HepG2 (cell line): ENCODE results near the gene SLC4A2. TPM values are rescaled to one million over a fixed set of nuclear protein-coding genes. Genes with fewer than 3 reads are reported as not detected.

ENCODE experiments used
- ATAC-seq: fragments of 200-7000 bp; cut with Tn5 transposase; 3 replicates; pipeline ENCODE4 v1.9.1; 2020; ENCODE audit warnings: mild to moderate bottlenecking, moderate library complexity
- BruUV-seq: library from RNA; stranded (reverse); fragments of 400-500 nt; replicated peaks from 2 replicates; lab custom pipeline; 2021; lab: Mats Ljungman, UMichigan
- CTCF ChIA-PET: fragments of 300-600 bp; formaldehyde crosslinking; extraction: SDS; loops from one replicate; lab custom pipeline; 2021; ENCODE audit warnings: low total read pairs, inconsistent platforms, low intra/inter-chr PET ratio; lab: Yijun Ruan, JAX
- POLR2A ChIA-PET: fragments of 350-600 bp; sonication (Branson Sonifier 250); formaldehyde crosslinking; loops from one replicate; lab custom pipeline; 2020; ENCODE audit warnings: antibody characterized with exemption, inconsistent platforms; lab: Yijun Ruan, JAX
- DNase-seq: peaks from one replicate; pipeline ENCODE4 v3.0.0-alpha.2; 2015; ENCODE audit warnings: low spot score
- FAIRE-seq: peaks from 3 replicates; lab custom pipeline; 2011; peaks lifted over from hg19 to GRCh38; lab: Jason Lieb, UNC
- H2AFZ ChIP-seq: one replicate; pipeline ENCODE4 v1.6.1; 2011; ENCODE audit warnings: low read length, inconsistent platforms
- H3K27ac ChIP-seq: fragments of 300-600 bp; 3 replicates; pipeline ENCODE4 v1.8.0; 2011; ENCODE audit warnings: mixed run types, mild to moderate bottlenecking, mixed read lengths, low read length, inconsistent platforms; ENCODE audit not compliant: insufficient read depth; ENCODE audit errors: extremely low read length
- H3K27me3 ChIP-seq, 2 experiments: fragments of 200-600 bp in 1 of 2; 2 replicates in 1 of 2; 3 replicates in 1 of 2; pipeline versions ENCODE4 v1.6.0 to v1.8.0; 2011; ENCODE audit warnings: low read length in 2 of 2, mild to moderate bottlenecking in 2 of 2, moderate library complexity in 2 of 2, inconsistent platforms in 1 of 2; ENCODE audit not compliant: insufficient read depth in 2 of 2, control insufficient read depth in 1 of 2
- H3K36me3 ChIP-seq, 2 experiments: fragments of 200-600 bp in 1 of 2; replicated peaks in 1 of 2; 2 replicates in 1 of 2; 3 replicates in 1 of 2; pipeline versions ENCODE4 v1.5.1 to v1.8.0; 2011; ENCODE audit warnings: low read length in 2 of 2, inconsistent platforms in 1 of 2; ENCODE audit not compliant: insufficient read depth in 2 of 2, control insufficient read depth in 1 of 2
- H3K4me1 ChIP-seq: 2 replicates; pipeline ENCODE4 v1.5.1; 2012; ENCODE audit warnings: low read length, inconsistent platforms; ENCODE audit not compliant: insufficient read depth
- H3K4me2 ChIP-seq: 2 replicates; pipeline ENCODE4 v1.6.0; 2011; ENCODE audit warnings: low read depth, low read length, inconsistent platforms
- H3K4me3 ChIP-seq, 3 experiments: fragments of 200-600 bp in 1 of 3; sonication (generic), shearing (Covaris generic) in 1 of 3; replicated peaks in 1 of 3; 2 replicates each; pipeline ENCODE4 v1.5.1; 2011 to 2016; ENCODE audit warnings: low read length in 3 of 3, inconsistent platforms in 2 of 3, low read depth in 2 of 3, mild to moderate bottlenecking in 2 of 3, control low read depth in 1 of 3, mixed read lengths in 1 of 3; ENCODE audit not compliant: insufficient read depth in 1 of 3
- H3K79me2 ChIP-seq: one replicate; pipeline ENCODE4 v1.6.1; 2011; ENCODE audit warnings: low read length, inconsistent platforms; ENCODE audit not compliant: insufficient read depth
- H3K9ac ChIP-seq: 2 replicates; pipeline ENCODE4 v1.6.0; 2011; ENCODE audit warnings: mild to moderate bottlenecking, low read depth, low read length, inconsistent platforms; ENCODE audit not compliant: insufficient read depth
- H3K9me3 ChIP-seq: 2 replicates; pipeline ENCODE4 v1.5.1; 2012; ENCODE audit warnings: mild to moderate bottlenecking, low read length
- H4K20me1 ChIP-seq: 2 replicates; pipeline ENCODE4 v1.6.0; 2011; ENCODE audit warnings: inconsistent platforms, mild to moderate bottlenecking, low read length, moderate library complexity; ENCODE audit not compliant: insufficient read depth
- ISX ChIP-seq: sonication (generic); formaldehyde crosslinking; conservative IDR thresholded peaks from 2 replicates; pipeline ENCODE4 v1.5.0; 2020; ENCODE audit warnings: missing genetic modification reagents
- JUN ChIP-seq: sonication (generic); formaldehyde crosslinking; IDR thresholded peaks from 2 replicates; pipeline ENCODE4 v1.4.0; 2020; ENCODE audit warnings: mild to moderate bottlenecking, missing genetic modification reagents
- LCORL ChIP-seq, 2 experiments: fragments of 450-650 bp in 1 of 2; sonication (generic) in 1 of 2; formaldehyde crosslinking in 1 of 2; IDR thresholded peaks; 2 replicates each; pipeline versions ENCODE4 v1.5.0 to v1.6.1; 2017 to 2020; ENCODE audit warnings: antibody characterized with exemption in 1 of 2, missing genetic modification reagents in 1 of 2
- SRY ChIP-seq: sonication (generic); formaldehyde crosslinking; IDR thresholded peaks from 2 replicates; pipeline ENCODE4 v1.8.0; 2022; ENCODE audit warnings: mild to moderate bottlenecking, missing genetic modification reagents
- WGBS: methylation state at CpG from one replicate; pipeline ENCODE4 v1.1.6; 2017; ENCODE audit warnings: low lambda C conversion rate; 5-methylcytosine and 5-hydroxymethylcytosine counted together
- in situ Hi-C: cut with HindIII; loops from 2 replicates; pipeline ENCODE4 v1.10.0; 2017; ENCODE audit warnings: low pct_unique_long_range_greater_than_20kb; ENCODE audit not compliant: extremely low pct_ligation_motif_present
- intact Hi-C: fragments of 100-400 bp; cut with micrococcal nuclease; formaldehyde crosslinking; loops from one replicate; pipeline ENCODE4 v1.10.0; 2022; ENCODE audit not compliant: unreplicated experiment
- polyA plus RNA-seq, 8 experiments: library from polyadenylated mRNA; depleted of rRNA in 3 of 8; stranded (reverse) in 7 of 8; unstranded in 1 of 8; fragments of >200 nt; fragmentation: Illumina TruSeq in 4 of 8; extraction: Trizol in 4 of 8; gene quantifications; 2 replicates each; pipeline versions ENCODE4 v1.2.1 to v1.2.3, GENCODE V29; 2011 to 2016; ENCODE audit warnings: low read depth in 4 of 8, missing spikeins in 1 of 8, mixed read lengths in 1 of 8; ENCODE audit not compliant: insufficient read depth in 1 of 8
- total RNA-seq, 5 experiments: library from RNA; depleted of rRNA; stranded (reverse); fragments of >200 nt; fragmentation: Illumina TruSeq; extraction: Trizol; gene quantifications; 2 replicates each; pipeline ENCODE4 v1.2.3, GENCODE V29; 2016; ENCODE audit warnings: low read depth in 1 of 5
- TF ChIP-seq, protein P1 (sequence below): IDR thresholded peaks from 2 replicates; pipeline ENCODE4 v1.6.1; 2016

SLC4A2 gene
- total and polyA plus RNA-seq, 2 of the 13 experiments (the other 11 are each of a cell fraction or from before 2014, with no cell fraction given) = 51.9 to 73.4 TPM

DNA sequence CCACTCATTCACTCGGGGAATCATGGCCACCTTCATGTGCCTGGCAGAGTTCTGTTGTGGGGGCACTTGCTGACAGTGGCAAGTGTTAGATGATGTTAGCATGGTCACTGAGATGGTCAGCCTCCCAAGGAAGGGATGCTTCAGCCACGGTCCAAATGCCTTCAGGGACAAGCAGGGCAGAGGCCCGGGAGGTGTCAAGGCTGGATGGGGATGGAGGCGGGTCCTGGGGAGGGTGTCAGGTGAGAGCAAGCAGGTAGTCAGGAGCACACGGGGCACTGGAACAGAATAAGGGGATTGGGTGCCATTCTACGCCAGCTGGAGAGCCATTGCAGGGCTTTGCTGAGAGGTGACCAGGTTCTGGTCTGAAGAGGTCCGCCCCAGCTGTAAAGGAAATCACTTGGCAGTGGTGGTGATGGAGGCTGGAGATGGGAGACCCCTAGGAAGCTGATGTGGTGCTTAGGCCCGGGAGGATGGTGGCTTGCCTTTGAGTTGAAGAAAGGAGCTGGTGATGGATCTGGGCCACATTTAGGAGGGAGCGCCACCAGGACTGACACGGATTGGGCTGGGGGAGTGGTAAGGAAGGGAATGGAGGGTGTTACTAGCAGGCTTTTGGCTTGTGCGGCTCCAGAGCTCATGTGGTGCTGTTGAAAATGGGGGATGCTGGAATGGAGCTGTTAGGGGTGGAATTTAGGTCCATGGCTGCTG is 51.0 kb downstream of the SLC4A2 start:
- FAIRE-seq = no peak
- intact Hi-C loops = loop anchor here (2.0 kb wide), 1 partner anchor 52 kb away; the partner anchor contains the start of gene SLC4A2
- no peak overlapping the region for H3K9ac ChIP-seq
- peaks cover 41% of the 10 kb centered on the region for H4K20me1 ChIP-seq
- in situ Hi-C loops = no loop called here
- 89% methylated on average over 11 of the region's 11 CpGs for WGBS
- no peak overlapping the region for H3K4me3 ChIP-seq
- H3K36me3 ChIP-seq = peaks cover 6 to 24% of the 10 kb centered on the region in 2 experiments; a peak in 4 of 5 replicates
- no peak for DNase-seq
- H3K27ac ChIP-seq = no peak overlapping the region
- H3K9me3 ChIP-seq = no peaks in the 10 kb centered on the region
- peaks cover 14% of the 10 kb centered on the region for H3K4me1 ChIP-seq
- H2AFZ ChIP-seq = no peak overlapping the region
- no peak overlapping the region for H3K4me2 ChIP-seq
- no peaks in the 10 kb centered on the region for H3K27me3 ChIP-seq
- no TSS peak for BruUV-seq
- peaks cover 24% of the 10 kb centered on the region for H3K79me2 ChIP-seq
- TF ChIP-seq, protein P1, sequence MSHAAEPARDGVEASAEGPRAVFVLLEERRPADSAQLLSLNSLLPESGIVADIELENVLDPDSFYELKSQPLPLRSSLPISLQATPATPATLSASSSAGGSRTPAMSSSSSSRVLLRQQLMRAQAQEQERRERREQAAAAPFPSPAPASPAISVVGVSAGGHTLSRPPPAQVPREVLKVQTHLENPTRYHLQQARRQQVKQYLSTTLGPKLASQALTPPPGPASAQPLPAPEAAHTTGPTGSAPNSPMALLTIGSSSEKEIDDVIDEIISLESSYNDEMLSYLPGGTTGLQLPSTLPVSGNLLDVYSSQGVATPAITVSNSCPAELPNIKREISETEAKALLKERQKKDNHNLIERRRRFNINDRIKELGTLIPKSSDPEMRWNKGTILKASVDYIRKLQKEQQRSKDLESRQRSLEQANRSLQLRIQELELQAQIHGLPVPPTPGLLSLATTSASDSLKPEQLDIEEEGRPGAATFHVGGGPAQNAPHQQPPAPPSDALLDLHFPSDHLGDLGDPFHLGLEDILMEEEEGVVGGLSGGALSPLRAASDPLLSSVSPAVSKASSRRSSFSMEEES (CRISPR knock-in tag) = no peak
- TF ChIP-seq JUN (CRISPR knock-in tag) = no peak
- no peak for TF ChIP-seq ISX (CRISPR knock-in tag)
- no peak for TF ChIP-seq SRY (CRISPR knock-in tag)
- no peak for TF ChIP-seq LCORL (IDR thresholded peaks at IDR 0.05)
- no peak for TF ChIP-seq LCORL (CRISPR knock-in tag; IDR thresholded peaks at IDR 0.05)
- peak; percentile 14 for ATAC-seq
- CTCF ChIA-PET = interaction anchor here (0.9 to 1.7 kb wide), 4 partner anchors 19 to 92 kb away, joined by 3 to 6 read pairs (median 3); partner anchors contain the start of gene AGAP3
- POLR2A ChIA-PET = interaction anchor here (0.9 to 1.2 kb wide), 2 partner anchors 23 to 48 kb away, joined by 4 read pairs; no protein-coding TSS in a partner anchor
